GM23338 (cell line): ENCODE measurements around the gene RNF34. TPM values are rescaled to one million over a fixed set of nuclear protein-coding genes. Genes with fewer than 3 reads are reported as not detected.

Experiments
- ATAC-seq: fragments of 200-7000 bp; cut with Tn5 transposase; 3 replicates; pipeline ENCODE4 v1.9.1; 2020
- DNase-seq: peaks from one replicate; pipeline ENCODE4 v3.0.0-alpha.2; 2015; ENCODE audit warnings: low spot score
- H2AFZ ChIP-seq: fragments of 200-600 bp; sonication (generic); 2 replicates; pipeline ENCODE4 v1.8.0; 2016; ENCODE audit warnings: antibody characterized with exemption, mild to moderate bottlenecking, moderate library complexity
- H3F3A ChIP-seq: fragments of 200-600 bp; sonication (generic); replicated peaks from 2 replicates; pipeline ENCODE4 v1.8.0; 2017; ENCODE audit warnings: antibody characterized with exemption, mixed run types, low read depth
- H3K27ac ChIP-seq: fragments of 200-600 bp; sonication (generic); 2 replicates; pipeline ENCODE4 v1.6.1; 2016; ENCODE audit warnings: low read depth
- H3K27me3 ChIP-seq: fragments of 200-600 bp; sonication (generic); 2 replicates; pipeline ENCODE4 v1.8.0; 2016; ENCODE audit warnings: mild to moderate bottlenecking, mixed run types, moderate library complexity; ENCODE audit not compliant: insufficient read depth
- H3K36me3 ChIP-seq: fragments of 200-600 bp; sonication (generic); 2 replicates; pipeline ENCODE4 v1.8.0; 2016; ENCODE audit warnings: mild to moderate bottlenecking; ENCODE audit not compliant: insufficient read depth
- H3K4me1 ChIP-seq: fragments of 200-600 bp; sonication (generic); 2 replicates; pipeline ENCODE4 v1.8.0; 2016; ENCODE audit warnings: mild to moderate bottlenecking, moderate library complexity; ENCODE audit not compliant: insufficient read depth
- H3K4me2 ChIP-seq: fragments of 200-600 bp; sonication (generic); 2 replicates; pipeline ENCODE4 v1.7.1; 2017; ENCODE audit warnings: mixed run types
- H3K4me3 ChIP-seq: fragments of 200-600 bp; sonication (generic); 2 replicates; pipeline ENCODE4 v1.6.1; 2016; ENCODE audit warnings: mixed run types
- H3K79me2 ChIP-seq: fragments of 200-600 bp; sonication (generic); replicated peaks from 2 replicates; pipeline ENCODE4 v1.8.0; 2017; ENCODE audit warnings: mild to moderate bottlenecking; ENCODE audit not compliant: insufficient read depth
- H3K9me2 ChIP-seq: fragments of 200-600 bp; sonication (generic); 2 replicates; pipeline ENCODE4 v1.8.0; 2017; ENCODE audit not compliant: insufficient read depth
- H4K20me1 ChIP-seq: fragments of 200-600 bp; sonication (generic); replicated peaks from 2 replicates; pipeline ENCODE4 v1.8.0; 2017; ENCODE audit warnings: mild to moderate bottlenecking; ENCODE audit not compliant: insufficient read depth
- H3K27ac Mint-ChIP-seq: 2 replicates; pipeline ENCODE4 v1.8.0; 2020; ENCODE audit warnings: inconsistent platforms, mild to moderate bottlenecking, moderate library complexity, mixed read lengths
- H3K27me3 Mint-ChIP-seq: 3 replicates; pipeline ENCODE4 v1.8.0; 2022; ENCODE audit warnings: low read depth, mild to moderate bottlenecking, moderate library complexity, mixed read lengths, inconsistent platforms; ENCODE audit not compliant: insufficient read depth, poor library complexity
- H3K36me3 Mint-ChIP-seq: 3 replicates; pipeline ENCODE4 v1.8.0; 2021; ENCODE audit warnings: low read depth, mild to moderate bottlenecking, inconsistent platforms, moderate library complexity, mixed read lengths
- H3K4me1 Mint-ChIP-seq: 3 replicates; pipeline ENCODE4 v1.8.0; 2020; ENCODE audit warnings: mild to moderate bottlenecking, inconsistent platforms, mixed read lengths
- H3K4me3 Mint-ChIP-seq: 3 replicates; pipeline ENCODE4 v1.8.0; 2021; ENCODE audit warnings: moderate library complexity, mild to moderate bottlenecking, inconsistent platforms, mixed read lengths
- H3K9me3 Mint-ChIP-seq: 3 replicates; pipeline ENCODE4 v1.8.0; 2020; ENCODE audit warnings: moderate library complexity, mild to moderate bottlenecking, inconsistent platforms, mixed read lengths
- EZH2 ChIP-seq: fragments of 200-600 bp; sonication (generic); IDR thresholded peaks from one replicate; pipeline ENCODE4 v1.8.0; 2017; ENCODE audit warnings: antibody characterized with exemption, mild to moderate bottlenecking, low read depth; ENCODE audit not compliant: unreplicated experiment
- EZH2phosphoT487 ChIP-seq: fragments of 200-600 bp; sonication (generic); IDR thresholded peaks from one replicate; pipeline ENCODE4 v1.8.1; 2018; ENCODE audit warnings: antibody characterized with exemption; ENCODE audit not compliant: unreplicated experiment
- NANOG ChIP-seq: IDR thresholded peaks from 2 replicates; pipeline ENCODE4 v1.6.1; 2016; ENCODE audit warnings: antibody characterized with exemption, borderline replicate concordance
- POLR2AphosphoS5 ChIP-seq: IDR thresholded peaks from 2 replicates; pipeline ENCODE4 v1.6.1; 2016; ENCODE audit warnings: antibody characterized with exemption, low read depth
- ZNF114 ChIP-seq: fragments of 250-450 bp; sonication (Bioruptor Pico); IDR thresholded peaks from 2 replicates; pipeline ENCODE4 v1.5.0; 2020; ENCODE audit warnings: mild to moderate bottlenecking, moderate library complexity
- ZNF331 ChIP-seq: fragments of 250-450 bp; sonication (Bioruptor Pico); IDR thresholded peaks from 2 replicates; pipeline ENCODE4 v1.5.0; 2020; ENCODE audit warnings: low read depth, mild to moderate bottlenecking, moderate library complexity
- long read RNA-seq: library from polyadenylated mRNA; unstranded; transcript quantifications from one replicate; pipeline ENCODE4 v2.0.0, GENCODE V29; 2020; ENCODE audit not compliant: unreplicated experiment
- polyA plus RNA-seq: library from polyadenylated mRNA; unstranded; fragments of >200 nt; fragmentation: Nextera tagmentation; extraction: Ambion mirVana; gene quantifications from 2 replicates; pipeline ENCODE4 v1.2.1, GENCODE V29; 2016
- total RNA-seq: library from RNA; depleted of rRNA; stranded (reverse); fragments of >200 nt; shearing (Covaris generic); gene quantifications from 2 replicates; pipeline ENCODE4 v1.2.3, GENCODE V29; 2014; rRNA removed
- TF ChIP-seq, protein P1 (sequence below): IDR thresholded peaks from 2 replicates; pipeline ENCODE4 v1.6.1; 2016; ENCODE audit warnings: antibody characterized with exemption
- TF ChIP-seq, protein P2 (sequence below): fragments of 250-450 bp; sonication (Bioruptor Pico); IDR thresholded peaks from 2 replicates; pipeline ENCODE4 v1.5.0; 2020; ENCODE audit warnings: mild to moderate bottlenecking, moderate library complexity
- TF ChIP-seq, protein P3 (sequence below): IDR thresholded peaks from one replicate; pipeline ENCODE4 v1.6.1; 2018; ENCODE audit warnings: antibody characterized with exemption; ENCODE audit not compliant: unreplicated experiment

RNF34 gene, protein sequence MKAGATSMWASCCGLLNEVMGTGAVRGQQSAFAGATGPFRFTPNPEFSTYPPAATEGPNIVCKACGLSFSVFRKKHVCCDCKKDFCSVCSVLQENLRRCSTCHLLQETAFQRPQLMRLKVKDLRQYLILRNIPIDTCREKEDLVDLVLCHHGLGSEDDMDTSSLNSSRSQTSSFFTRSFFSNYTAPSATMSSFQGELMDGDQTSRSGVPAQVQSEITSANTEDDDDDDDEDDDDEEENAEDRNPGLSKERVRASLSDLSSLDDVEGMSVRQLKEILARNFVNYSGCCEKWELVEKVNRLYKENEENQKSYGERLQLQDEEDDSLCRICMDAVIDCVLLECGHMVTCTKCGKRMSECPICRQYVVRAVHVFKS
- total RNA-seq (50.1 and 63.3 TPM in 2 replicates), polyA plus RNA-seq (47.1 and 47.2 TPM in 2 replicates)
- long read RNA-seq, transcript RNF34-201 (6 exons, 2,066 nt), result major isoform, 26 of 46 reads
- long read RNA-seq, partial matches to known transcripts, result 7 of 46 reads
- long read RNA-seq, other reads (novel, unspliced or antisense), result 10 of 46 reads

DNA sequence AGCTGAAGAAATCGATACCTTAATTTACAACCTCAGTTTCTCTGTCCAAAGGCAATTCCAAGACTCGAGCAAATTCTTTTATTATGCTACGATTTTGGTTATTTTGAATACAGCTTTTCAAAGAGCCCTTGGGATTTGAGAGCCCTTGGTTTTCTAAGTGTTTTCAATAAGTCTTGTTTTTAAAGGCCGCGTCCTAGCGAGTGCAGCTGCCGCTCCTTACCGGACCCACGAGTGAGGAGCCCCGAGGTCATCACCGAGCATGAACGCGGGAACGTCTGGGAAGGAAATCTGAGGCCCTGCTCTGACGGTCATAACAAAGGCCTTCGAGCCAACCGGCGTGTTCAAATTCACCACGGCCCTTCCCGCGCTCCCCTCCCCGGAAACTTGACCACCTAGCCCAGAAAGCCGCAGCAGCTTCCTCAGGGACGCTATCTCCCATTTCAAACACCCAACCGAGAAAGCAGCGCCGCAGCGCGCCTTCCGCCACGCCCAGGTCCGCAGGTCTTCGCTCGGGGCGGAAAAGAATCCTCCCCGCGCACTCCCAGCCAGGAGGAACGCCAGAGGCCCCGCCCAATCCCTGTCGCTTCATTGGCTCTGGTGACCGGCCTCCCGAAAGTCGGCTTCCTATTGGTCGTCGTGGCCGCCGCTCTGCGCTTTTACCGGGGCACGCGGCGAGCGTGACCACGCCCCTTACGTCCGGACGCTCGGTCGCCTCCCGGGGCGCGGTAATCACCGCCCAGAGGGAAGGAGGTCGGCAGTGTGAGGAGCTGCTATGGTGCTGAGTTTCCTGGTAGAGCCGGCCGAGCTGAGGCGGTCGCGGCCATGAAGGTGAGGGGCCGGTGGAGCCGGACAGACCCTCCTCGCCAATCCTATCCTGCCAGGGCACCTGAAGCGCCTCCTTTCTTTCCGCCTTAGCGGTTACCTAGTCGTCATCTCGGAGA is at the start of gene RNF34:
Gene RNF34, plus strand, starts transcription at position 728 of the 941 bp plus-strand sequence. Its CDS starts 95 bp downstream, at position 823.
- Mint-ChIP-seq H3K27me3 (peaks cover 4% of the 10 kb centered on the region), H3K36me3 (peaks cover 16% of the 10 kb centered on the region; the same call in 2 of the 3 replicates), H3K27ac (peak within 1 kb of the TSS; percentile 98), H3K9me3 (no peaks in the 10 kb centered on the region), H3K4me1 (peaks cover 18% of the 10 kb centered on the region; the same call in 2 of the 3 replicates), H3K4me3 (peak within 1 kb of the TSS; percentile 92)
- Histone ChIP-seq H3K27me3 (no peaks in the 10 kb centered on the region), H3K9me2 (no peaks in the 10 kb centered on the region), H3K79me2 (peaks cover 49% of the 10 kb centered on the region), H3F3A (peaks cover 6% of the 10 kb centered on the region; the same call in 1 of the 2 replicates), H4K20me1 (peaks cover 16% of the 10 kb centered on the region; the same call in 1 of the 2 replicates), H3K4me1 (peaks cover 10% of the 10 kb centered on the region; the same call in 1 of the 2 replicates), H3K4me2 (peak within 1 kb of the TSS; percentile 97), H3K4me3 (peak within 1 kb of the TSS; percentile 99), H2AFZ (peak within 1 kb of the TSS; percentile 92), H3K36me3 (peaks cover 1% of the 10 kb centered on the region), H3K27ac (peak within 1 kb of the TSS; percentile 94)
- DNase-seq (peak; percentile 100), ATAC-seq (peak; percentile 93)
- TF ChIP-seq POLR2AphosphoS5 (peak; percentile 100), EZH2phosphoT487 (no peak), NANOG (peak; percentile 19; the same call in 1 of the 2 replicates), EZH2 (no peak), ZNF114 (CRISPR knock-in tag) (no peak), ZNF331 (no peak)
- TF ChIP-seq, protein P1, sequence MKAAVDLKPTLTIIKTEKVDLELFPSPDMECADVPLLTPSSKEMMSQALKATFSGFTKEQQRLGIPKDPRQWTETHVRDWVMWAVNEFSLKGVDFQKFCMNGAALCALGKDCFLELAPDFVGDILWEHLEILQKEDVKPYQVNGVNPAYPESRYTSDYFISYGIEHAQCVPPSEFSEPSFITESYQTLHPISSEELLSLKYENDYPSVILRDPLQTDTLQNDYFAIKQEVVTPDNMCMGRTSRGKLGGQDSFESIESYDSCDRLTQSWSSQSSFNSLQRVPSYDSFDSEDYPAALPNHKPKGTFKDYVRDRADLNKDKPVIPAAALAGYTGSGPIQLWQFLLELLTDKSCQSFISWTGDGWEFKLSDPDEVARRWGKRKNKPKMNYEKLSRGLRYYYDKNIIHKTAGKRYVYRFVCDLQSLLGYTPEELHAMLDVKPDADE, result 0 out of 2 replicates have a peak, but pooled peaks have one; percentile 0
- TF ChIP-seq, protein P2, sequence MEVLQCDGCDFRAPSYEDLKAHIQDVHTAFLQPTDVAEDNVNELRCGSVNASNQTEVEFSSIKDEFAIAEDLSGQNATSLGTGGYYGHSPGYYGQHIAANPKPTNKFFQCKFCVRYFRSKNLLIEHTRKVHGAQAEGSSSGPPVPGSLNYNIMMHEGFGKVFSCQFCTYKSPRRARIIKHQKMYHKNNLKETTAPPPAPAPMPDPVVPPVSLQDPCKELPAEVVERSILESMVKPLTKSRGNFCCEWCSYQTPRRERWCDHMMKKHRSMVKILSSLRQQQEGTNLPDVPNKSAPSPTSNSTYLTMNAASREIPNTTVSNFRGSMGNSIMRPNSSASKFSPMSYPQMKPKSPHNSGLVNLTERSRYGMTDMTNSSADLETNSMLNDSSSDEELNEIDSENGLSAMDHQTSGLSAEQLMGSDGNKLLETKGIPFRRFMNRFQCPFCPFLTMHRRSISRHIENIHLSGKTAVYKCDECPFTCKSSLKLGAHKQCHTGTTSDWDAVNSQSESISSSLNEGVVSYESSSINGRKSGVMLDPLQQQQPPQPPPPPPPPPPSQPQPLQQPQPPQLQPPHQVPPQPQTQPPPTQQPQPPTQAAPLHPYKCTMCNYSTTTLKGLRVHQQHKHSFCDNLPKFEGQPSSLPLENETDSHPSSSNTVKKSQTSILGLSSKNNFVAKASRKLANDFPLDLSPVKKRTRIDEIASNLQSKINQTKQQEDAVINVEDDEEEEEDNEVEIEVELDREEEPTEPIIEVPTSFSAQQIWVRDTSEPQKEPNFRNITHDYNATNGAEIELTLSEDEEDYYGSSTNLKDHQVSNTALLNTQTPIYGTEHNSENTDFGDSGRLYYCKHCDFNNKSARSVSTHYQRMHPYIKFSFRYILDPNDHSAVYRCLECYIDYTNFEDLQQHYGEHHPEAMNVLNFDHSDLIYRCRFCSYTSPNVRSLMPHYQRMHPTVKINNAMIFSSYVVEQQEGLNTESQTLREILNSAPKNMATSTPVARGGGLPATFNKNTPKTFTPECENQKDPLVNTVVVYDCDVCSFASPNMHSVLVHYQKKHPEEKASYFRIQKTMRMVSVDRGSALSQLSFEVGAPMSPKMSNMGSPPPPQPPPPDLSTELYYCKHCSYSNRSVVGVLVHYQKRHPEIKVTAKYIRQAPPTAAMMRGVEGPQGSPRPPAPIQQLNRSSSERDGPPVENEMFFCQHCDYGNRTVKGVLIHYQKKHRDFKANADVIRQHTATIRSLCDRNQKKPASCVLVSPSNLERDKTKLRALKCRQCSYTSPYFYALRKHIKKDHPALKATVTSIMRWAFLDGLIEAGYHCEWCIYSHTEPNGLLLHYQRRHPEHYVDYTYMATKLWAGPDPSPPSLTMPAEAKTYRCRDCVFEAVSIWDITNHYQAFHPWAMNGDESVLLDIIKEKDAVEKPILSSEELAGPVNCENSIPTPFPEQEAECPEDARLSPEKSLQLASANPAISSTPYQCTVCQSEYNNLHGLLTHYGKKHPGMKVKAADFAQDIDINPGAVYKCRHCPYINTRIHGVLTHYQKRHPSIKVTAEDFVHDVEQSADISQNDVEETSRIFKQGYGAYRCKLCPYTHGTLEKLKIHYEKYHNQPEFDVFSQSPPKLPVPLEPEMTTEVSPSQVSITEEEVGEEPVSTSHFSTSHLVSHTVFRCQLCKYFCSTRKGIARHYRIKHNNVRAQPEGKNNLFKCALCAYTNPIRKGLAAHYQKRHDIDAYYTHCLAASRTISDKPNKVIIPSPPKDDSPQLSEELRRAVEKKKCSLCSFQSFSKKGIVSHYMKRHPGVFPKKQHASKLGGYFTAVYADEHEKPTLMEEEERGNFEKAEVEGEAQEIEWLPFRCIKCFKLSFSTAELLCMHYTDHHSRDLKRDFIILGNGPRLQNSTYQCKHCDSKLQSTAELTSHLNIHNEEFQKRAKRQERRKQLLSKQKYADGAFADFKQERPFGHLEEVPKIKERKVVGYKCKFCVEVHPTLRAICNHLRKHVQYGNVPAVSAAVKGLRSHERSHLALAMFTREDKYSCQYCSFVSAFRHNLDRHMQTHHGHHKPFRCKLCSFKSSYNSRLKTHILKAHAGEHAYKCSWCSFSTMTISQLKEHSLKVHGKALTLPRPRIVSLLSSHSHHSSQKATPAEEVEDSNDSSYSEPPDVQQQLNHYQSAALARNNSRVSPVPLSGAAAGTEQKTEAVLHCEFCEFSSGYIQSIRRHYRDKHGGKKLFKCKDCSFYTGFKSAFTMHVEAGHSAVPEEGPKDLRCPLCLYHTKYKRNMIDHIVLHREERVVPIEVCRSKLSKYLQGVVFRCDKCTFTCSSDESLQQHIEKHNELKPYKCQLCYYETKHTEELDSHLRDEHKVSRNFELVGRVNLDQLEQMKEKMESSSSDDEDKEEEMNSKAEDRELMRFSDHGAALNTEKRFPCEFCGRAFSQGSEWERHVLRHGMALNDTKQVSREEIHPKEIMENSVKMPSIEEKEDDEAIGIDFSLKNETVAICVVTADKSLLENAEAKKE (CRISPR knock-in tag), result no peak
- TF ChIP-seq, protein P3, sequence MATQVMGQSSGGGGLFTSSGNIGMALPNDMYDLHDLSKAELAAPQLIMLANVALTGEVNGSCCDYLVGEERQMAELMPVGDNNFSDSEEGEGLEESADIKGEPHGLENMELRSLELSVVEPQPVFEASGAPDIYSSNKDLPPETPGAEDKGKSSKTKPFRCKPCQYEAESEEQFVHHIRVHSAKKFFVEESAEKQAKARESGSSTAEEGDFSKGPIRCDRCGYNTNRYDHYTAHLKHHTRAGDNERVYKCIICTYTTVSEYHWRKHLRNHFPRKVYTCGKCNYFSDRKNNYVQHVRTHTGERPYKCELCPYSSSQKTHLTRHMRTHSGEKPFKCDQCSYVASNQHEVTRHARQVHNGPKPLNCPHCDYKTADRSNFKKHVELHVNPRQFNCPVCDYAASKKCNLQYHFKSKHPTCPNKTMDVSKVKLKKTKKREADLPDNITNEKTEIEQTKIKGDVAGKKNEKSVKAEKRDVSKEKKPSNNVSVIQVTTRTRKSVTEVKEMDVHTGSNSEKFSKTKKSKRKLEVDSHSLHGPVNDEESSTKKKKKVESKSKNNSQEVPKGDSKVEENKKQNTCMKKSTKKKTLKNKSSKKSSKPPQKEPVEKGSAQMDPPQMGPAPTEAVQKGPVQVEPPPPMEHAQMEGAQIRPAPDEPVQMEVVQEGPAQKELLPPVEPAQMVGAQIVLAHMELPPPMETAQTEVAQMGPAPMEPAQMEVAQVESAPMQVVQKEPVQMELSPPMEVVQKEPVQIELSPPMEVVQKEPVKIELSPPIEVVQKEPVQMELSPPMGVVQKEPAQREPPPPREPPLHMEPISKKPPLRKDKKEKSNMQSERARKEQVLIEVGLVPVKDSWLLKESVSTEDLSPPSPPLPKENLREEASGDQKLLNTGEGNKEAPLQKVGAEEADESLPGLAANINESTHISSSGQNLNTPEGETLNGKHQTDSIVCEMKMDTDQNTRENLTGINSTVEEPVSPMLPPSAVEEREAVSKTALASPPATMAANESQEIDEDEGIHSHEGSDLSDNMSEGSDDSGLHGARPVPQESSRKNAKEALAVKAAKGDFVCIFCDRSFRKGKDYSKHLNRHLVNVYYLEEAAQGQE, result no peak
